H9 (cell line): Measurements from ENCODE around the gene JPH2. TPM values are rescaled to one million over a fixed set of nuclear protein-coding genes. Genes with fewer than 3 reads are reported as not detected.

ENCODE experiments used
- DNase-seq: peaks from one replicate; pipeline ENCODE4 v3.0.0-alpha.2; 2017
- H2AFZ ChIP-seq: one replicate; pipeline ENCODE4 v1.6.1; 2013; ENCODE audit warnings: mild to moderate bottlenecking, low read length, control low read depth, moderate library complexity
- H2AK5ac ChIP-seq: 2 replicates; pipeline ENCODE4 v1.6.1; 2013; ENCODE audit warnings: low read length, control low read depth, mixed read lengths; ENCODE audit not compliant: insufficient read length
- H2BK120ac ChIP-seq: one replicate; pipeline ENCODE4 v1.6.1; 2013; ENCODE audit warnings: low read depth, mild to moderate bottlenecking, low read length, control low read depth, inconsistent platforms; ENCODE audit not compliant: poor library complexity, severe bottlenecking
- H2BK12ac ChIP-seq: 2 replicates; pipeline ENCODE4 v1.6.1; 2013; ENCODE audit warnings: low read length, control low read depth, mixed read lengths, low read depth; ENCODE audit not compliant: insufficient read length
- H2BK15ac ChIP-seq: 2 replicates; pipeline ENCODE4 v1.6.1; 2013; ENCODE audit warnings: low read depth, low read length, control low read depth
- H2BK20ac ChIP-seq: one replicate; pipeline ENCODE4 v1.6.1; 2013; ENCODE audit warnings: low read depth, mild to moderate bottlenecking, low read length, control low read depth, inconsistent platforms; ENCODE audit not compliant: poor library complexity, severe bottlenecking
- H2BK5ac ChIP-seq: 2 replicates; pipeline ENCODE4 v1.6.1; 2013; ENCODE audit warnings: low read length, control low read depth, mixed read lengths; ENCODE audit not compliant: insufficient read length
- H3K14ac ChIP-seq: 2 replicates; pipeline ENCODE4 v1.6.1; 2013; ENCODE audit warnings: low read length, control low read depth; ENCODE audit not compliant: insufficient read depth
- H3K18ac ChIP-seq: 2 replicates; pipeline ENCODE4 v1.6.1; 2013; ENCODE audit warnings: low read depth, mild to moderate bottlenecking, mixed read lengths, low read length, control low read depth; ENCODE audit not compliant: insufficient read length
- H3K23ac ChIP-seq: 2 replicates; pipeline ENCODE4 v1.6.1; 2013; ENCODE audit warnings: low read length, control low read depth, mixed read lengths, low read depth; ENCODE audit not compliant: insufficient read length
- H3K23me2 ChIP-seq: 2 replicates; pipeline ENCODE4 v1.6.1; 2013; ENCODE audit warnings: low read depth, mild to moderate bottlenecking, mixed read lengths, low read length, control low read depth; ENCODE audit not compliant: insufficient read length, poor library complexity, severe bottlenecking
- H3K27ac ChIP-seq: 2 replicates; pipeline ENCODE4 v1.5.1; 2013; ENCODE audit warnings: low read length, control low read depth, mixed read lengths, low read depth; ENCODE audit not compliant: insufficient read length
- H3K27me3 ChIP-seq: 2 replicates; pipeline ENCODE4 v1.6.1; 2013; ENCODE audit warnings: low read length, control low read depth, inconsistent platforms; ENCODE audit not compliant: insufficient read depth
- H3K4ac ChIP-seq: 2 replicates; pipeline ENCODE4 v1.6.1; 2013; ENCODE audit warnings: low read depth, mild to moderate bottlenecking, control low read depth, inconsistent platforms, low read length, moderate library complexity
- H3K4me1 ChIP-seq: 2 replicates; pipeline ENCODE4 v1.6.1; 2013; ENCODE audit warnings: low read length, control low read depth, inconsistent platforms; ENCODE audit not compliant: insufficient read depth
- H3K4me2 ChIP-seq: 2 replicates; pipeline ENCODE4 v1.6.1; 2013; ENCODE audit warnings: low read length, control low read depth, mixed read lengths; ENCODE audit not compliant: insufficient read length, insufficient read depth
- H3K56ac ChIP-seq: 2 replicates; pipeline ENCODE4 v1.6.1; 2013; ENCODE audit warnings: low read depth, mild to moderate bottlenecking, mixed read lengths, low read length, control low read depth; ENCODE audit not compliant: insufficient read length
- H3K79me1 ChIP-seq: 2 replicates; pipeline ENCODE4 v1.6.1; 2013; ENCODE audit warnings: low read depth, mild to moderate bottlenecking, moderate library complexity, low read length, control low read depth, inconsistent platforms; ENCODE audit not compliant: insufficient read depth, poor library complexity, severe bottlenecking
- H3K79me2 ChIP-seq: 2 replicates; pipeline ENCODE4 v1.6.1; 2013; ENCODE audit warnings: low read length, control low read depth, inconsistent platforms; ENCODE audit not compliant: insufficient read depth
- H3K9ac ChIP-seq: 2 replicates; pipeline ENCODE4 v1.6.1; 2013; ENCODE audit warnings: low read length, control low read depth, mixed read lengths; ENCODE audit not compliant: insufficient read length; ENCODE audit errors: extremely low read depth
- H3K9me3 ChIP-seq: one replicate; pipeline ENCODE4 v1.6.1; 2013; ENCODE audit warnings: low read depth, low read length, inconsistent platforms; ENCODE audit not compliant: control insufficient read depth
- H3T11ph ChIP-seq: one replicate; pipeline ENCODE4 v1.6.1; 2013; ENCODE audit warnings: mild to moderate bottlenecking, low read length, control low read depth, inconsistent platforms
- H4K20me1 ChIP-seq: one replicate; pipeline ENCODE4 v1.6.1; 2013; ENCODE audit not compliant: control insufficient read depth, insufficient read length, insufficient read depth
- H4K5ac ChIP-seq: 2 replicates; pipeline ENCODE4 v1.6.1; 2013; ENCODE audit warnings: low read depth, mild to moderate bottlenecking, mixed read lengths, low read length, control low read depth; ENCODE audit not compliant: insufficient read length
- H4K8ac ChIP-seq: replicated peaks from 2 replicates; pipeline ENCODE4 v1.6.1; 2013; ENCODE audit warnings: low read length, control low read depth, mixed read lengths, low read depth; ENCODE audit not compliant: insufficient read length
- H4K91ac ChIP-seq: 2 replicates; pipeline ENCODE4 v1.6.1; 2013; ENCODE audit warnings: low read depth, mild to moderate bottlenecking, moderate library complexity, mixed read lengths, low read length, control low read depth; ENCODE audit not compliant: insufficient read length
- H3K27ac Mint-ChIP-seq, 3 experiments: 2 replicates in 2 of 3; 3 replicates in 1 of 3; pipeline ENCODE4 v1.8.0; 2020 to 2021; ENCODE audit warnings: mixed read lengths in 3 of 3, mild to moderate bottlenecking in 1 of 3, moderate library complexity in 1 of 3
- H3K27me3 Mint-ChIP-seq: 2 replicates; pipeline ENCODE4 v1.8.0; 2021; ENCODE audit warnings: low read depth, mild to moderate bottlenecking, moderate library complexity, mixed read lengths
- H3K36me3 Mint-ChIP-seq, 3 experiments: 2 replicates in 2 of 3; 3 replicates in 1 of 3; pipeline ENCODE4 v1.8.0; 2020 to 2021; ENCODE audit warnings: low read depth in 3 of 3, mixed read lengths in 3 of 3; ENCODE audit not compliant: insufficient read depth in 1 of 3
- H3K4me1 Mint-ChIP-seq, 2 experiments: 2 replicates each; pipeline ENCODE4 v1.8.0; 2020; ENCODE audit warnings: mixed read lengths in 2 of 2
- H3K4me3 Mint-ChIP-seq, 2 experiments: 2 replicates in 1 of 2; 3 replicates in 1 of 2; pipeline ENCODE4 v1.8.0; 2020 to 2021; ENCODE audit warnings: mild to moderate bottlenecking in 2 of 2, mixed read lengths in 2 of 2, moderate library complexity in 1 of 2
- H3K9me3 Mint-ChIP-seq, 2 experiments: 2 replicates in 1 of 2; 3 replicates in 1 of 2; pipeline ENCODE4 v1.8.0; 2020; ENCODE audit warnings: mild to moderate bottlenecking in 2 of 2, mixed read lengths in 2 of 2, moderate library complexity in 1 of 2
- WGBS: extraction: QIAGEN DNeasy Blood & Tissue Kit; methylation state at CpG from one replicate; pipeline ENCODE4 v1.1.7; 2013; ENCODE audit warnings: missing lambda C conversion rate, low lambda C conversion rate, mixed read lengths; ENCODE audit not compliant: insufficient read length; ENCODE audit errors: extremely low coverage; 5-methylcytosine and 5-hydroxymethylcytosine counted together
- total RNA-seq: library from RNA; stranded (reverse); gene quantifications from 2 replicates; pipeline ENCODE4 v1.2.1, GENCODE V29; 2021
- TF ChIP-seq, protein P1 (sequence below): fragments of 200-600 bp; sonication (generic); conservative IDR thresholded peaks from 3 replicates; pipeline ENCODE4 v1.8.0; 2021; ENCODE audit warnings: antibody characterized with exemption, mild to moderate bottlenecking

JPH2 gene
- total RNA-seq, 1 experiment from 2014 or later = 0.31 TPM

DNA sequence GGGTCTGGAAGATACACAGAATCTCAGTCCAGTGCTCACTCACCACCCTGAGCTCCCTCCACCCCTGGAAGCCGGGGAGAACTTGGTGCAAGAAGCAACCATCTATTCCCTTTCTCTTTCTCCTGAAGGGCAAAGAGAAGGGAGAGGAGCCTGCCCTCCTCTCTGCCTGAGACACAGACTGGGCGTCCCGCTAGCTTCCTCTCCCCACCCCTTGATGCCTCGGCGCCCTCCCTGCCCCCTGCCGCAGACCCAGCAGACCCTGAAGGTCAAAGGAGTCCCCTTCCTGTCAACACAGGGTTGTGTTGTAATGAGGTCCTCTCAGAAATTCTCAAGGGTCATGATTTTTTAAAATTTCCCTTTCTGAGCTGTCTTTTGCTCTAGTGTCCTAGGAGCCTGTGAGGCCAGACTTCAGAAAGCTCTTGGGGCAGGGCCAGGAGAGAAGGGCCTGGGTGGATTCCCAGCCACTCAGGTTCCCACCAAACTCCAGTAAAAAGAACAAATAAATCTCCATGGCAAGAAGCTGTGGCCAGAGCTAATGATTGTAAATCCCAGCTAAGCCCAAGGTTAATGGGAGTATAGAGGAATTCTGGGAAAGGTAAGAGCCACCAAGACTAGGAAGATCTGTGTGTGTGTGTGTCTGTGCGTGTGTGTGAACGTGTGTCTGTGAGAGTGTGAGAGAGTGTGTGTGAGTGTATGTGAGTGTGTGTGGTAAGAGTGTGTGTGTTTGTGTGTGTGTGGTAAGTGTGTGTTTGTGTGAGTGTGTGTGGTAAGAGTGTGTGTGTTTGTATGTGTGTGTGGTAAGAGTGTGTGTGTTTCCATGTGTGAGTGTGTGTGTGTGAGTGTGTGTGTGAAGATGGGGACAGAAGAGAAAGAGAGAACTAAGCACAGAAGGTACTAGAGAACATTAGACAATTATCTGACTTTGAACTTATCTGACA, 1.1 kb upstream of the JPH2 start:
- Mint-ChIP-seq H3K9me3 (no peaks in the 10 kb centered on the region), H3K4me1 (peaks cover 8 to 15% of the 10 kb centered on the region in 2 experiments), H3K27me3 (peaks cover 16% of the 10 kb centered on the region), H3K36me3 (no peaks in the 10 kb centered on the region), H3K4me3 (peak overlapping the region; percentile 61 to 73; a peak in 4 of 5 replicates), H3K27ac (no peak overlapping the region)
- Histone ChIP-seq H3K56ac (no peak overlapping the region), H3K79me1 (no peaks in the 10 kb centered on the region), H4K91ac (no peak overlapping the region), H2AFZ (no peak overlapping the region), H2BK15ac (no peak overlapping the region), H2BK120ac (no peak overlapping the region), H2AK5ac (no peak overlapping the region), H2BK20ac (no peak overlapping the region), H2BK12ac (no peak overlapping the region), H3K79me2 (no peaks in the 10 kb centered on the region), H3K4me2 (peak overlapping the region; percentile 35), H2BK5ac (no peak overlapping the region), H3K18ac (peak overlapping the region; percentile 45), H3K23me2 (peaks cover 8% of the 10 kb centered on the region), H3K9ac (peak overlapping the region; percentile 3), H3K4me1 (no peaks in the 10 kb centered on the region), H3K9me3 (no peaks in the 10 kb centered on the region), H3K27me3 (no peaks in the 10 kb centered on the region), H3K23ac (no peak overlapping the region), H4K5ac (no peak overlapping the region), H3K14ac (no peak overlapping the region; the same call in 1 of the 2 replicates), H4K8ac (no peak overlapping the region), H3K4ac (no peak overlapping the region), H3T11ph (no peak overlapping the region), H4K20me1 (no peaks in the 10 kb centered on the region), H3K27ac (no peak overlapping the region)
- TF ChIP-seq, protein P1, sequence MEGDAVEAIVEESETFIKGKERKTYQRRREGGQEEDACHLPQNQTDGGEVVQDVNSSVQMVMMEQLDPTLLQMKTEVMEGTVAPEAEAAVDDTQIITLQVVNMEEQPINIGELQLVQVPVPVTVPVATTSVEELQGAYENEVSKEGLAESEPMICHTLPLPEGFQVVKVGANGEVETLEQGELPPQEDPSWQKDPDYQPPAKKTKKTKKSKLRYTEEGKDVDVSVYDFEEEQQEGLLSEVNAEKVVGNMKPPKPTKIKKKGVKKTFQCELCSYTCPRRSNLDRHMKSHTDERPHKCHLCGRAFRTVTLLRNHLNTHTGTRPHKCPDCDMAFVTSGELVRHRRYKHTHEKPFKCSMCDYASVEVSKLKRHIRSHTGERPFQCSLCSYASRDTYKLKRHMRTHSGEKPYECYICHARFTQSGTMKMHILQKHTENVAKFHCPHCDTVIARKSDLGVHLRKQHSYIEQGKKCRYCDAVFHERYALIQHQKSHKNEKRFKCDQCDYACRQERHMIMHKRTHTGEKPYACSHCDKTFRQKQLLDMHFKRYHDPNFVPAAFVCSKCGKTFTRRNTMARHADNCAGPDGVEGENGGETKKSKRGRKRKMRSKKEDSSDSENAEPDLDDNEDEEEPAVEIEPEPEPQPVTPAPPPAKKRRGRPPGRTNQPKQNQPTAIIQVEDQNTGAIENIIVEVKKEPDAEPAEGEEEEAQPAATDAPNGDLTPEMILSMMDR = no peak
- no CpG with 5 or more reads among the region's 8 CpGs for WGBS
- DNase-seq = no peak
